GM12878 (cell line): Measurements from ENCODE around the gene KIAA0930. TPM values are rescaled to one million over a fixed set of nuclear protein-coding genes. Genes with fewer than 3 reads are reported as not detected.

Source experiments
- ATAC-seq: fragments of 200-7000 bp; cut with Tn5 transposase; 3 replicates; pipeline ENCODE4 v1.9.1; 2020; ENCODE audit warnings: mild to moderate bottlenecking, moderate library complexity
- BruUV-seq: library from RNA; stranded (reverse); fragments of 400-500 nt; replicated peaks from 2 replicates; lab custom pipeline; 2021; lab: Mats Ljungman, UMichigan
- CTCF ChIA-PET: fragments of 300-600 bp; sonication (Branson Sonifier 250); formaldehyde crosslinking; extraction: SDS; loops from one replicate; lab custom pipeline; 2021; ENCODE audit warnings: inconsistent platforms; lab: Yijun Ruan, JAX
- POLR2A ChIA-PET: fragments of 350-600 bp; formaldehyde crosslinking; extraction: SDS; loops from one replicate; lab custom pipeline; 2021; ENCODE audit warnings: inconsistent platforms; lab: Charles Lee
- RAD21 ChIA-PET: fragments of 300-600 bp; sonication (Branson Sonifier 250); formaldehyde crosslinking; loops from one replicate; lab custom pipeline; 2023; ENCODE audit warnings: antibody characterized with exemption; ENCODE audit not compliant: unreplicated experiment; lab: Charles Lee
- SMC1A ChIA-PET: fragments of 300-600 bp; sonication (Branson Sonifier 250); formaldehyde crosslinking; loops from one replicate; lab custom pipeline; 2023; ENCODE audit not compliant: unreplicated experiment, uncharacterized antibody; lab: Charles Lee
- DNase-seq: peaks from one replicate; pipeline ENCODE4 v3.0.0-alpha.2; 2011; ENCODE audit warnings: low read depth, low spot score
- FAIRE-seq: peaks from 3 replicates; lab custom pipeline; 2011; peaks lifted over from hg19 to GRCh38; lab: Jason Lieb, UNC
- H2AFZ ChIP-seq: 2 replicates; pipeline ENCODE4 v1.6.0; 2011; ENCODE audit warnings: low read depth, low read length, control low read depth; ENCODE audit not compliant: control insufficient read depth
- H3K27ac ChIP-seq: 2 replicates; pipeline ENCODE4 v1.5.1; 2011; ENCODE audit warnings: control low read depth; ENCODE audit not compliant: control insufficient read depth, insufficient read depth
- H3K27me3 ChIP-seq, 2 experiments: replicated peaks in 1 of 2; 2 replicates each; pipeline versions ENCODE4 v1.6.0 to v1.6.1; 2011; ENCODE audit warnings: low read length in 1 of 2; ENCODE audit not compliant: control insufficient read depth in 2 of 2, insufficient read depth in 2 of 2
- H3K36me3 ChIP-seq, 2 experiments: 2 replicates each; pipeline ENCODE4 v1.5.1; 2011; ENCODE audit warnings: low read length in 1 of 2; ENCODE audit not compliant: control insufficient read depth in 2 of 2, insufficient read depth in 2 of 2
- H3K4me1 ChIP-seq: 2 replicates; pipeline ENCODE4 v1.6.1; 2011; ENCODE audit warnings: mild to moderate bottlenecking, low read length, moderate library complexity, mixed read lengths; ENCODE audit not compliant: control insufficient read depth, insufficient read depth
- H3K4me2 ChIP-seq: 2 replicates; pipeline ENCODE4 v1.6.0; 2011; ENCODE audit warnings: control low read depth; ENCODE audit not compliant: control insufficient read depth, insufficient read depth
- H3K4me3 ChIP-seq: fragments of 200-600 bp; sonication (generic); 2 replicates; pipeline ENCODE4 v1.5.1; 2016
- H3K79me2 ChIP-seq: 2 replicates; pipeline ENCODE4 v1.6.0; 2011; ENCODE audit warnings: low read length; ENCODE audit not compliant: control insufficient read depth, insufficient read depth
- H3K9ac ChIP-seq: 2 replicates; pipeline ENCODE4 v1.8.0; 2011; ENCODE audit warnings: low read length, control low read depth, mixed read lengths; ENCODE audit not compliant: control insufficient read depth, insufficient read depth
- H3K9me3 ChIP-seq: replicated peaks from 3 replicates; pipeline ENCODE4 v1.5.1; 2011; ENCODE audit warnings: mild to moderate bottlenecking, low read length; ENCODE audit not compliant: control insufficient read depth, insufficient read depth
- H4K20me1 ChIP-seq: 2 replicates; pipeline ENCODE4 v1.6.0; 2011; ENCODE audit not compliant: control insufficient read depth, insufficient read depth
- CBFB ChIP-seq: IDR thresholded peaks from 2 replicates; pipeline ENCODE4 v1.6.1; 2016; ENCODE audit warnings: antibody characterized with exemption, low read depth
- CREM ChIP-seq: IDR thresholded peaks from 2 replicates; pipeline ENCODE4 v1.6.1; 2014; ENCODE audit warnings: antibody characterized with exemption, low read depth
- KDM1A ChIP-seq: fragments of 200-600 bp; sonication (generic); IDR thresholded peaks from 2 replicates; pipeline ENCODE4 v1.6.1; 2016; ENCODE audit warnings: borderline replicate concordance
- MYB ChIP-seq: fragments of 150-350 bp; IDR thresholded peaks from 2 replicates; pipeline ENCODE4 v1.6.1; 2014; ENCODE audit warnings: mild to moderate bottlenecking, low read depth, low read length, borderline replicate concordance
- PAX5 ChIP-seq: IDR thresholded peaks from 2 replicates; pipeline ENCODE4 v1.6.1; 2011; ENCODE audit warnings: low read depth, low read length, borderline replicate concordance
- USF1 ChIP-seq: IDR thresholded peaks from 2 replicates; pipeline ENCODE4 v1.6.1; 2011; ENCODE audit warnings: borderline replicate concordance, low read depth, mild to moderate bottlenecking, moderate library complexity, mixed read lengths, low read length; ENCODE audit not compliant: insufficient read depth; ENCODE audit errors: extremely low read length
- WGBS: methylation state at CpG from one replicate; pipeline ENCODE4 v1.1.6; 2016; ENCODE audit warnings: low lambda C conversion rate; ENCODE audit not compliant: insufficient replicate concordance, insufficient coverage; ENCODE audit errors: missing lambda C conversion rate; 5-methylcytosine and 5-hydroxymethylcytosine counted together
- in situ Hi-C: fragments of 300-500 bp; cut with MboI; formaldehyde crosslinking; loops from 9 replicates; pipeline ENCODE4 v1.14.3; 2018; ENCODE audit warnings: mixed read lengths
- intact Hi-C: fragments of 100-400 bp; cut with micrococcal nuclease; formaldehyde crosslinking; loops from one replicate; pipeline ENCODE4 v1.14.2; 2022; ENCODE audit not compliant: unreplicated experiment
- polyA plus RNA-seq, 11 experiments: library from polyadenylated mRNA; depleted of rRNA in 4 of 11; unstranded in 6 of 11; stranded (reverse) in 5 of 11; fragments of >200 nt; fragmentation: Nextera tagmentation in 4 of 11; fragmentation: Illumina TruSeq in 1 of 11; extraction: Ambion mirVana in 4 of 11; extraction: Trizol in 1 of 11; gene quantifications; 1 replicate in 1 of 11; 2 replicates in 10 of 11; pipeline versions ENCODE4 v1.2.1 to v1.2.3, GENCODE V29; 2011 to 2016; ENCODE audit warnings: inconsistent platforms in 2 of 11, missing spikeins in 2 of 11, low read depth in 1 of 11
- total RNA-seq, 4 experiments: library from RNA; depleted of rRNA in 3 of 4; stranded (reverse); fragments of >200 nt in 3 of 4; fragmentation: Illumina TruSeq in 1 of 4; extraction: Trizol in 1 of 4; gene quantifications; 2 replicates each; pipeline versions ENCODE4 v1.2.1 to v1.2.3, GENCODE V29; 2013 to 2021

The KIAA0930 gene
- total and polyA plus RNA-seq, 10 of the 15 experiments (the other 5 are each of a cell fraction or from before 2014, with no cell fraction given), result 3.6 to 125 (median 46.3) TPM

DNA sequence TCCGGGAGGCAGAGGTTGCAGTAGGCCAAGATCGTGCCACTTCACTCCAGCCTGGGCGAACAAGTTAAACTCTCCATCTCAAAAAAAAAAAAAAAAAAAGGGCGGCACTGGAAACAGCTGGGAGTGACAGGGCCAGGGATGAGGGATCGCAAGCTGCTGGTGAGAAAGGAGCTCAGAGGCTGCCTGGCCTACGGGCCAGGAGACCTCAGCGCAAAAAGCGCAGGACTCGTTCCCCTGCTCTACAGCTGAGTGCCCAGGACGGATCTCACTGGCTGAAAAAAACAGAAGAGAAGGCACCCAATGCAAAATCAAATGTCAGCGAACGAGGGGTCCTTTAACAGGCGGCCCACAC, 77.6 kb downstream of the KIAA0930 start:
- ChIA-PET POLR2A (interaction anchor here (0.6 to 1.4 kb wide), 5 partner anchors 8 to 83 kb away, joined by 3 to 4 read pairs (median 3); no protein-coding TSS in a partner anchor), SMC1A (interaction anchor here (0.9 to 1.2 kb wide), 3 partner anchors 12 to 100 kb away, joined by 3 to 5 read pairs (median 4); no protein-coding TSS in a partner anchor), CTCF (interaction anchor here (0.6 to 2.2 kb wide), 6 partner anchors 9 to 170 kb away, joined by 3 to 6 read pairs (median 4); no protein-coding TSS in a partner anchor), RAD21 (interaction anchor here (0.6 to 1.5 kb wide), 4 partner anchors 14 to 100 kb away, joined by 3 to 6 read pairs (median 4); no protein-coding TSS in a partner anchor)
- no TSS peak for BruUV-seq
- FAIRE-seq, result no peak
- Histone ChIP-seq H3K4me2 (peak overlapping the region; percentile 89), H3K79me2 (peaks cover 71% of the 10 kb centered on the region), H3K9me3 (no peaks in the 10 kb centered on the region), H3K4me1 (peaks cover 9% of the 10 kb centered on the region), H3K4me3 (peak overlapping the region; percentile 98), H3K27me3 (no peaks in the 10 kb centered on the region), H3K9ac (peak overlapping the region; percentile 92), H3K36me3 (peaks cover 0 to 6% of the 10 kb centered on the region in 2 experiments; a peak in 3 of 4 replicates), H3K27ac (peak overlapping the region; percentile 71), H4K20me1 (no peaks in the 10 kb centered on the region), H2AFZ (peak overlapping the region; percentile 53)
- intact Hi-C loops, result no loop called here
- peak; percentile 33 for ATAC-seq
- WGBS, result under 1% methylated on average over 11 of the region's 13 CpGs
- in situ Hi-C loops, result no loop called here
- DNase-seq, result no peak
- TF ChIP-seq CREM, result no peak
- TF ChIP-seq CBFB, result no peak
- no peak for TF ChIP-seq PAX5
- no peak for TF ChIP-seq KDM1A
- no peak for TF ChIP-seq USF1
- TF ChIP-seq MYB, result no peak
